Adrenal gland (tissue), 12 donors: Measurements from ENCODE around the gene ZBTB46. TPM values are rescaled to one million over a fixed set of nuclear protein-coding genes. Genes with fewer than 3 reads are reported as not detected.

Source experiments
- DNase-seq, 7 donors: peaks; one replicate each; pipeline ENCODE4 v3.0.0-alpha.2; 2019 to 2020
- H3K27ac ChIP-seq, 5 donors: fragments of 200-600 bp; sonication (generic) in 4 of 5; 1 replicate in 3 of 5; 2 replicates in 2 of 5; pipeline versions ENCODE4 v1.5.1 to v1.8.0; 2016 to 2020; ENCODE audit warnings: mild to moderate bottlenecking in 1 of 5
- H3K27me3 ChIP-seq: fragments of 200-600 bp; 2 replicates; pipeline ENCODE4 v1.8.0; 2021
- H3K36me3 ChIP-seq, 2 donors: fragments of 200-600 bp; replicated peaks in 1 of 2; 1 replicate in 1 of 2; 2 replicates in 1 of 2; pipeline versions ENCODE4 v1.5.1 to v1.8.0; 2018 to 2022
- H3K4me1 ChIP-seq, 2 donors: fragments of 200-600 bp; replicated peaks in 1 of 2; 1 replicate in 1 of 2; 2 replicates in 1 of 2; pipeline versions ENCODE4 v1.5.1 to v1.8.0; 2018 to 2021
- H3K4me3 ChIP-seq, 4 donors: fragments of 200-600 bp; sonication (generic) in 3 of 4; one replicate each; pipeline ENCODE4 v1.5.1; 2016 to 2018
- H3K9me3 ChIP-seq, 3 donors: fragments of 200-600 bp; sonication (generic) in 1 of 3; replicated peaks in 1 of 3; 1 replicate in 2 of 3; 2 replicates in 1 of 3; pipeline versions ENCODE4 v1.5.1 to v1.8.0; 2016 to 2021
- POLR2A ChIP-seq, 2 donors: fragments of 450-650 bp; IDR thresholded peaks; one replicate each; pipeline ENCODE4 v1.6.1; 2017; ENCODE audit warnings: antibody characterized with exemption in 2 of 2, mild to moderate bottlenecking in 2 of 2, moderate library complexity in 1 of 2
- WGBS, 4 donors: extraction: QIAGEN DNeasy Blood & Tissue Kit in 2 of 4; methylation state at CpG; one replicate each; pipeline versions ENCODE4 v1.1.5 to v1.1.7; 2013 to 2017; 5-methylcytosine and 5-hydroxymethylcytosine counted together
- intact Hi-C, 2 donors: fragments of 100-400 bp; cut with DNase I; formaldehyde crosslinking; loops; one replicate each; pipeline versions ENCODE4 v1.14.1 to v1.15.0; 2022 to 2023
- polyA plus RNA-seq, 3 donors: library from polyadenylated mRNA; stranded (reverse); fragments of 200-250 nt in 2 of 3; fragments of 350-450 nt in 1 of 3; fragmentation: Illumina TruSeq in 1 of 3; extraction: RNeasy Lipid Tissue Mini Kit (QIAGEN cat#74804) in 1 of 3; gene quantifications; one replicate each; pipeline ENCODE4 v1.2.3, GENCODE V29; 2013 to 2014
- small RNA-seq, 2 donors: library from RNA; depleted of rRNA; stranded (forward); fragments of <200 nt; gene quantifications; one replicate each; pipeline ENCODE3, GENCODE V24; 2016
- total RNA-seq, 9 donors: library from RNA; depleted of rRNA in 4 of 9; stranded (reverse); fragments of >200 nt in 4 of 9; fragments of 120-200 nt in 1 of 9; fragmentation: NEBNext Ultra II Directional in 1 of 9; extraction: Animal tissue kit (Norgen Biotek cat#: 25700) in 1 of 9; gene quantifications; one replicate each; pipeline versions ENCODE4 v1.1.0 to v1.2.4, GENCODE V29; 2013 to 2023
- TF ChIP-seq, protein P1 (sequence below), 6 experiments: fragments of 450-650 bp in 4 of 6; fragments of 200-600 bp in 2 of 6; sonication (generic) in 1 of 6; IDR thresholded peaks; 1 replicate in 5 of 6; 2 replicates in 1 of 6; pipeline versions ENCODE4 v1.5.1 to v1.8.0; 2016 to 2021; ENCODE audit warnings: antibody characterized with exemption in 6 of 6, mild to moderate bottlenecking in 2 of 6, moderate library complexity in 1 of 6
- donor health status: healthy with polysubstance abuse.
- donor health status: Bipolar disorder and iron deficiency.
- donor health status: DM: yes; HTN: yes; CAD: no.
- donor health status: DM: no; HTN: no; CAD: no.
- donor health status: DM: no; HTN: no; CAD: no.
- donor health status: DM: yes; HTN: yes; CAD: no.

Gene ZBTB46
- total and polyA plus RNA-seq, 12 donors = 0.77 to 22.4 (median 10.6) TPM

DNA sequence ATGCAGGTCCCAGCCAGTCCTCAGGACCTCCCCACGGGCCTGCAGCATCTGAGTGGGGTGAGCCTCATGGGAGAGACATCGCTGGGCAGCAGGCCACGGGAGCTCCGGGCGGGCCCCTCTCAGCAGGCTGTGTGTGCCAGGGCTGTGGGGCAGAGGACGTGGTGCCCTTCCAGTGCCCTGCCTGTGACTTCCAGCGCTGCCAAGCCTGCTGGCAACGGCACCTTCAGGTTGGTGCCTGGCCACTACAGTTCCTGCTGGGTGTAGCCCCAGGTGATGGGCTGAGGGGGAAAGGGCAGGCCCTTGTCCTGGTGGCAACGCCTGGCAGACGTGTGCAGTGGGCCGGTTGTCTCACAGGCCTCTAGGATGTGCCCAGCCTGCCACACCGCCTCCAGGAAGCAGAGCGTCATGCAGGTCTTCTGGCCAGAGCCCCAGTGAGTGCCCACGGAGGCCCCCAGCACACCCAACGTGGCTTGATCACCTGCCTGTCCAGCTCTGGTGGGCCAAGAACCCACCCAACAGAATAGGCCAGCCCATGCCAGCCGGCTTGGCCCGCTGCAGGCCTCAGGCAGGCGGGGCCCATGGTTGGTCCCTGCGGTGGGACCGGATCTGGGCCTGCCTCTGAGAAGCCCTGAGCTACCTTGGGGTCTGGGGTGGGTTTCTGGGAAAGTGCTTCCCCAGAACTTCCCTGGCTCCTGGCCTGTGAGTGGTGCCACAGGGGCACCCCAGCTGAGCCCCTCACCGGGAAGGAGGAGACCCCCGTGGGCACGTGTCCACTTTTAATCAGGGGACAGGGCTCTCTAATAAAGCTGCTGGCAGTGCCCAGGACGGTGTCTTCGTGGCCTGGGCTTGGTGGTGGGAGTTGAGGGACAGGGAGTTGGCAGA lies 135.4 kb downstream of the ZBTB46 start:
- Histone ChIP-seq H3K9me3 (no peaks in the 10 kb centered on the region), H3K36me3 (peaks cover 0 to 8% of the 10 kb centered on the region in 2 donors), H3K4me3 (no peak overlapping the region), H3K27ac (peak overlapping the region in 1 of 5 donors; percentile 35), H3K4me1 (peaks cover 27 to 38% of the 10 kb centered on the region in 2 donors), H3K27me3 (no peaks in the 10 kb centered on the region)
- 83 to 86% (median 84%) methylated on average over 7 to 25 of the region's 25 CpGs for WGBS, 4 donors
- DNase-seq = peak in 4 of 7 donors; percentile 14 to 29 (median 19)
- intact Hi-C loops = no loop called here
- TF ChIP-seq POLR2A (IDR thresholded peaks at IDR 0.05) = no peak
- TF ChIP-seq, protein P1, sequence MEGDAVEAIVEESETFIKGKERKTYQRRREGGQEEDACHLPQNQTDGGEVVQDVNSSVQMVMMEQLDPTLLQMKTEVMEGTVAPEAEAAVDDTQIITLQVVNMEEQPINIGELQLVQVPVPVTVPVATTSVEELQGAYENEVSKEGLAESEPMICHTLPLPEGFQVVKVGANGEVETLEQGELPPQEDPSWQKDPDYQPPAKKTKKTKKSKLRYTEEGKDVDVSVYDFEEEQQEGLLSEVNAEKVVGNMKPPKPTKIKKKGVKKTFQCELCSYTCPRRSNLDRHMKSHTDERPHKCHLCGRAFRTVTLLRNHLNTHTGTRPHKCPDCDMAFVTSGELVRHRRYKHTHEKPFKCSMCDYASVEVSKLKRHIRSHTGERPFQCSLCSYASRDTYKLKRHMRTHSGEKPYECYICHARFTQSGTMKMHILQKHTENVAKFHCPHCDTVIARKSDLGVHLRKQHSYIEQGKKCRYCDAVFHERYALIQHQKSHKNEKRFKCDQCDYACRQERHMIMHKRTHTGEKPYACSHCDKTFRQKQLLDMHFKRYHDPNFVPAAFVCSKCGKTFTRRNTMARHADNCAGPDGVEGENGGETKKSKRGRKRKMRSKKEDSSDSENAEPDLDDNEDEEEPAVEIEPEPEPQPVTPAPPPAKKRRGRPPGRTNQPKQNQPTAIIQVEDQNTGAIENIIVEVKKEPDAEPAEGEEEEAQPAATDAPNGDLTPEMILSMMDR (IDR thresholded peaks at IDR 0.05) = no peak

GRCh38 chr20:63694584-63695423 lies 136.3 kb downstream of the ZBTB46 start:
- H3K36me3 ChIP-seq = peaks cover 0 to 8% of the 10 kb centered on the region in 2 donors
- H3K27me3 ChIP-seq = no peaks in the 10 kb centered on the region
- no peak overlapping the region for H3K27ac ChIP-seq
- TF ChIP-seq POLR2A (IDR thresholded peaks at IDR 0.05) = no peak
- TF ChIP-seq, protein P1 (IDR thresholded peaks at IDR 0.05) = no peak
- intact Hi-C loops = no loop called here
- no peak overlapping the region for H3K4me3 ChIP-seq
- WGBS, 4 donors = 85 to 94% (median 92%) methylated on average over 6 to 37 of the region's 37 CpGs
- no peaks in the 10 kb centered on the region for H3K9me3 ChIP-seq
- DNase-seq = peak in 3 of 7 donors; percentile 11 to 19 (median 17)
- H3K4me1 ChIP-seq = peaks cover 27 to 38% of the 10 kb centered on the region in 2 donors

GRCh38 chr20:63693733-63694583 lies 137.1 kb downstream of the ZBTB46 start:
- WGBS, 4 donors = 93 to 98% (median 94%) methylated on average over 13 to 21 of the region's 21 CpGs
- H3K27ac ChIP-seq = no peak overlapping the region
- TF ChIP-seq POLR2A (IDR thresholded peaks at IDR 0.05) = no peak
- TF ChIP-seq, protein P1 (IDR thresholded peaks at IDR 0.05) = no peak
- intact Hi-C loops = no loop called here
- H3K4me1 ChIP-seq = peaks cover 19 to 30% of the 10 kb centered on the region in 2 donors
- no peak overlapping the region for H3K4me3 ChIP-seq
- no peaks in the 10 kb centered on the region for H3K9me3 ChIP-seq
- peak in 3 of 7 donors; percentile 9 to 27 (median 17) for DNase-seq
- peaks cover 0 to 8% of the 10 kb centered on the region in 2 donors for H3K36me3 ChIP-seq
- no peaks in the 10 kb centered on the region for H3K27me3 ChIP-seq

Small RNA genes within 50 kb of the gene (small RNA-seq; reads per million reads assigned to genes)
- gene LIME1 = 0 reads per million in 2 donors
- 0 reads per million in 2 donors for gene TNFRSF6B

Other genes starting within 250 kb of the ZBTB46 start
- 10 to 100 TPM in 6 of 9 donors, 1 to 10 TPM in 3; 5.7 to 18.2 (median 12.1) TPM for gene GMEB2, start 204.2 kb downstream of the ZBTB46 start, total RNA-seq
- 10 to 100 TPM in 2 of 3 donors, 1 to 10 TPM in 1; 4.2 to 13.9 (median 13.6) TPM for gene GMEB2, start 204.2 kb downstream of the ZBTB46 start, polyA plus RNA-seq
- 10 to 100 TPM; 29.2 to 85.0 (median 48.6) TPM for gene STMN3, start 177.8 kb downstream of the ZBTB46 start, total RNA-seq
- gene STMN3, start 177.8 kb downstream of the ZBTB46 start, polyA plus RNA-seq = 100 to 1,000 TPM in 1 of 3 donors, 10 to 100 TPM in 2; 34.5 to 109 (median 72.3) TPM
- 100 to 1,000 TPM in 1 of 9 donors, 10 to 100 TPM in 8; 10.9 to 110 (median 32.1) TPM for gene RTEL1, start 173.0 kb downstream of the ZBTB46 start, total RNA-seq
- 100 to 1,000 TPM in 1 of 3 donors, 10 to 100 TPM in 1, 1 to 10 TPM in 1; 9.4 to 109 (median 70.8) TPM for gene RTEL1, start 173.0 kb downstream of the ZBTB46 start, polyA plus RNA-seq
- 1 to 10 TPM in 6 of 9 donors, under 1 TPM in 1, not detected in 2; 0.78 to 6.7 (median 2.1) TPM for gene TNFRSF6B, start 134.6 kb downstream of the ZBTB46 start, total RNA-seq
- gene TNFRSF6B, start 134.6 kb downstream of the ZBTB46 start, polyA plus RNA-seq = 10 to 100 TPM in 2 of 3 donors, not detected in 1; 36.1 to 43.3 TPM
- 10 to 100 TPM; 31.7 to 63.8 (median 42.0) TPM for gene ARFRP1, start 123.3 kb downstream of the ZBTB46 start, total RNA-seq
- 10 to 100 TPM; 18.8 to 75.9 (median 52.2) TPM for gene ARFRP1, start 123.3 kb downstream of the ZBTB46 start, polyA plus RNA-seq
- gene ZGPAT, start 123.2 kb downstream of the ZBTB46 start, total RNA-seq = 10 to 100 TPM; 20.9 to 56.2 (median 31.0) TPM
- 100 to 1,000 TPM in 1 of 3 donors, 10 to 100 TPM in 1, 1 to 10 TPM in 1; 4.4 to 120 (median 61.7) TPM for gene ZGPAT, start 123.2 kb downstream of the ZBTB46 start, polyA plus RNA-seq
- gene LIME1, start 94.6 kb downstream of the ZBTB46 start, total RNA-seq = 10 to 100 TPM in 4 of 9 donors, 1 to 10 TPM in 5; 1.6 to 32.2 (median 6.3) TPM
- 100 to 1,000 TPM in 1 of 3 donors, 10 to 100 TPM in 1, under 1 TPM in 1; 0.22 to 103 (median 45.0) TPM for gene LIME1, start 94.6 kb downstream of the ZBTB46 start, polyA plus RNA-seq
- 100 to 1,000 TPM in 1 of 9 donors, 10 to 100 TPM in 8; 28.4 to 122 (median 46.7) TPM for gene SLC2A4RG, start 91.5 kb downstream of the ZBTB46 start, total RNA-seq
- 100 to 1,000 TPM in 2 of 3 donors, 1 to 10 TPM in 1; 7.9 to 210 (median 150) TPM for gene SLC2A4RG, start 91.5 kb downstream of the ZBTB46 start, polyA plus RNA-seq
- gene ABHD16B, start 30.2 kb upstream of the ZBTB46 start, total RNA-seq = not detected
- gene ABHD16B, start 30.2 kb upstream of the ZBTB46 start, polyA plus RNA-seq = 1 to 10 TPM in 1 of 3 donors, under 1 TPM in 1, not detected in 1; 0.54 to 1.2 TPM
- 100 to 1,000 TPM in 6 of 9 donors, 10 to 100 TPM in 3; 81.9 to 125 (median 112) TPM for gene TPD52L2, start 34.0 kb upstream of the ZBTB46 start, total RNA-seq
- gene TPD52L2, start 34.0 kb upstream of the ZBTB46 start, polyA plus RNA-seq = 100 to 1,000 TPM in 2 of 3 donors, 10 to 100 TPM in 1; 92.2 to 114 (median 110) TPM
- 10 to 100 TPM; 53.8 to 78.0 (median 64.7) TPM for gene DNAJC5, start 63.9 kb upstream of the ZBTB46 start, total RNA-seq
- 10 to 100 TPM; 26.5 to 31.7 (median 29.7) TPM for gene DNAJC5, start 63.9 kb upstream of the ZBTB46 start, polyA plus RNA-seq
- 10 to 100 TPM; 14.9 to 56.8 (median 37.7) TPM for gene UCKL1, start 125.2 kb upstream of the ZBTB46 start, total RNA-seq
- gene UCKL1, start 125.2 kb upstream of the ZBTB46 start, polyA plus RNA-seq = 100 to 1,000 TPM in 1 of 3 donors, 10 to 100 TPM in 2; 12.1 to 101 (median 91.3) TPM
- gene ZNF512B, start 138.7 kb upstream of the ZBTB46 start, total RNA-seq = 10 to 100 TPM in 7 of 9 donors, 1 to 10 TPM in 2; 8.5 to 24.7 (median 14.0) TPM
- gene ZNF512B, start 138.7 kb upstream of the ZBTB46 start, polyA plus RNA-seq = 10 to 100 TPM in 2 of 3 donors, 1 to 10 TPM in 1; 3.5 to 39.4 (median 12.1) TPM
- gene SAMD10, start 148.4 kb upstream of the ZBTB46 start, total RNA-seq = 1 to 10 TPM; 1.1 to 8.8 (median 4.5) TPM
- gene SAMD10, start 148.4 kb upstream of the ZBTB46 start, polyA plus RNA-seq = 1 to 10 TPM; 1.7 to 8.4 (median 4.4) TPM
- 10 to 100 TPM; 49.4 to 73.9 (median 57.6) TPM for gene PRPF6, start 149.9 kb upstream of the ZBTB46 start, total RNA-seq
- gene PRPF6, start 149.9 kb upstream of the ZBTB46 start, polyA plus RNA-seq = 10 to 100 TPM; 48.3 to 49.8 (median 49.1) TPM
- gene C20orf204, start 204.9 kb upstream of the ZBTB46 start, total RNA-seq = 1 to 10 TPM in 2 of 9 donors, under 1 TPM in 7; 0.13 to 1.9 (median 0.42) TPM
- 1 to 10 TPM in 2 of 3 donors, under 1 TPM in 1; 0.05 to 4.8 (median 1.6) TPM for gene C20orf204, start 204.9 kb upstream of the ZBTB46 start, polyA plus RNA-seq
- gene SOX18, start 218.4 kb upstream of the ZBTB46 start, total RNA-seq = 10 to 100 TPM in 5 of 9 donors, 1 to 10 TPM in 3, under 1 TPM in 1; 0.89 to 45.2 (median 30.4) TPM
- 10 to 100 TPM in 2 of 3 donors, under 1 TPM in 1; 0.59 to 51.0 (median 16.2) TPM for gene SOX18, start 218.4 kb upstream of the ZBTB46 start, polyA plus RNA-seq
- gene TCEA2, start 231.9 kb upstream of the ZBTB46 start, total RNA-seq = 10 to 100 TPM; 12.6 to 78.6 (median 51.2) TPM
- gene TCEA2, start 231.9 kb upstream of the ZBTB46 start, polyA plus RNA-seq = 100 to 1,000 TPM in 2 of 3 donors, 10 to 100 TPM in 1; 19.6 to 184 (median 132) TPM
- 10 to 100 TPM in 8 of 9 donors, 1 to 10 TPM in 1; 5.7 to 42.0 (median 16.0) TPM for gene RGS19, start 248.3 kb upstream of the ZBTB46 start, total RNA-seq
- 10 to 100 TPM in 2 of 3 donors, 1 to 10 TPM in 1; 3.0 to 13.5 (median 12.4) TPM for gene RGS19, start 248.3 kb upstream of the ZBTB46 start, polyA plus RNA-seq
- 1 to 10 TPM; 1.6 to 5.7 (median 3.0) TPM for gene OPRL1, start 248.8 kb upstream of the ZBTB46 start, total RNA-seq
- gene OPRL1, start 248.8 kb upstream of the ZBTB46 start, polyA plus RNA-seq = 1 to 10 TPM in 1 of 3 donors, under 1 TPM in 2; 0.24 to 1.6 (median 0.88) TPM